Breast epithelium (tissue), 3 donors: Measurements from ENCODE around the gene MAZ.

Experiments used
- POLR2A ChIP-seq: fragments of 450-650 bp; IDR thresholded peaks from one replicate; pipeline ENCODE4 v1.6.1; 2016; ENCODE audit warnings: antibody characterized with exemption, mild to moderate bottlenecking, moderate library complexity
- POLR2AphosphoS5 ChIP-seq, 3 donors: sonication (generic); formaldehyde crosslinking; IDR thresholded peaks; one replicate each; pipeline ENCODE4 v1.6.1; 2017; ENCODE audit warnings: antibody characterized with exemption in 3 of 3
- TF ChIP-seq, protein P1 (sequence below), 3 donors: fragments of 450-650 bp; IDR thresholded peaks; one replicate each; pipeline ENCODE4 v1.5.1; 2016 to 2017; ENCODE audit warnings: antibody characterized with exemption in 3 of 3, mild to moderate bottlenecking in 3 of 3, moderate library complexity in 3 of 3

GRCh38 chr16:29770250-29770929, 35.9 kb upstream of the MAZ start:
- TF ChIP-seq, protein P1, sequence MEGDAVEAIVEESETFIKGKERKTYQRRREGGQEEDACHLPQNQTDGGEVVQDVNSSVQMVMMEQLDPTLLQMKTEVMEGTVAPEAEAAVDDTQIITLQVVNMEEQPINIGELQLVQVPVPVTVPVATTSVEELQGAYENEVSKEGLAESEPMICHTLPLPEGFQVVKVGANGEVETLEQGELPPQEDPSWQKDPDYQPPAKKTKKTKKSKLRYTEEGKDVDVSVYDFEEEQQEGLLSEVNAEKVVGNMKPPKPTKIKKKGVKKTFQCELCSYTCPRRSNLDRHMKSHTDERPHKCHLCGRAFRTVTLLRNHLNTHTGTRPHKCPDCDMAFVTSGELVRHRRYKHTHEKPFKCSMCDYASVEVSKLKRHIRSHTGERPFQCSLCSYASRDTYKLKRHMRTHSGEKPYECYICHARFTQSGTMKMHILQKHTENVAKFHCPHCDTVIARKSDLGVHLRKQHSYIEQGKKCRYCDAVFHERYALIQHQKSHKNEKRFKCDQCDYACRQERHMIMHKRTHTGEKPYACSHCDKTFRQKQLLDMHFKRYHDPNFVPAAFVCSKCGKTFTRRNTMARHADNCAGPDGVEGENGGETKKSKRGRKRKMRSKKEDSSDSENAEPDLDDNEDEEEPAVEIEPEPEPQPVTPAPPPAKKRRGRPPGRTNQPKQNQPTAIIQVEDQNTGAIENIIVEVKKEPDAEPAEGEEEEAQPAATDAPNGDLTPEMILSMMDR (IDR thresholded peaks at IDR 0.05), result no peak
- TF ChIP-seq POLR2A, result no peak
- TF ChIP-seq POLR2AphosphoS5 (IDR thresholded peaks at IDR 0.05), result no peak
